GM21423 (cell line): ENCODE results near the gene ZNF423.

Experiments
- ATAC-seq: cut with Tn5 transposase; IDR thresholded peaks from one replicate; pipeline ENCODE4 v1.9.1; 2021; ENCODE audit warnings: mild to moderate bottlenecking, moderate library complexity; ENCODE audit not compliant: unreplicated experiment

Gene ZNF423

GRCh38 chr16:49788986-49789385 lies 66.9 kb downstream of the ZNF423 start:
- ATAC-seq = no peak

- ATAC-seq = no peak
Measured at GRCh38 chr16:49788572-49788971, 67.3 kb downstream of the ZNF423 start.

GRCh38 chr16:49786926-49787557 lies 68.9 kb downstream of the ZNF423 start:
- ATAC-seq = no peak

DNA sequence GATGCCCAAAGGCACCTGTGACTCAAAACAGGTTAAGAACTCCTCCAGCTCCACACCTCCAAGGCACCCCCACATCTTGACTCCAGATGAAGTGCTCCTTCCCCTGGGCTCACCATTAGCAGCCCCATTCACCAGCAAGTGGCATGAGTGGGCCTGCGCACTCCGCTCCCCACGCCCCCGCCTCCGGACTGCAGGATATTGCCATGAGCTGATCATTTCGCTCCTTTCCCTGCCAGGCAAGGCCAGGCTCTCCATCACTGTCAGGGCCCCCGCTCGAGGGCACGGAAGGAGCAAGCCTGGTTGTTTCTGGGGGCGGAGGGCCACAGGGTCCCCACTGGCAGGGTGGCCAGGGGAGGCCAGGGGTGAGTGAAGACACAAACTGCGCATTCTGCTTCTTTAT lies 69.9 kb downstream of the ZNF423 start:
- no peak for ATAC-seq

DNA sequence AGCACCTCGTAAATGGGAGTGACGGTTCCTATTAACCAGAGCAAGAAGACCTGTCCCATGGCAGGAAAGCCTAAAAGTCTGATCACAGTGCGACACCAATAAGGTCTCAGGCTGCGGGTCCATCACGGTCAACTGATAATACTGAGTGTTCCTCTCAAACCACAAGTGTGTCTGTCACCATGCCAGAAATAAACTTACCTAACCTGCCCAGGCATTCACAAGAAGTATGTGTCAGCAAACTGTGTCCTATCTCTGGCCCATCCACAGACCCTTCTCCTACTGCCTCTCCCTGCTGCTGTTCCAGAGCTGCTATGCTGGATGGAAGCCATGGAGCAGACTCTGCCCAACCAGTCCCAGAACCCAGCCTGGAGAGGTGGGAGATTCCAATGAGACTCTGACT lies 73.5 kb downstream of the ZNF423 start:
- ATAC-seq = no peak

- ATAC-seq = no peak
Measured at GRCh38 chr16:49781401-49781800, 74.5 kb downstream of the ZNF423 start.

GRCh38 chr16:49780433-49780832 lies 75.5 kb downstream of the ZNF423 start:
- no peak for ATAC-seq

DNA sequence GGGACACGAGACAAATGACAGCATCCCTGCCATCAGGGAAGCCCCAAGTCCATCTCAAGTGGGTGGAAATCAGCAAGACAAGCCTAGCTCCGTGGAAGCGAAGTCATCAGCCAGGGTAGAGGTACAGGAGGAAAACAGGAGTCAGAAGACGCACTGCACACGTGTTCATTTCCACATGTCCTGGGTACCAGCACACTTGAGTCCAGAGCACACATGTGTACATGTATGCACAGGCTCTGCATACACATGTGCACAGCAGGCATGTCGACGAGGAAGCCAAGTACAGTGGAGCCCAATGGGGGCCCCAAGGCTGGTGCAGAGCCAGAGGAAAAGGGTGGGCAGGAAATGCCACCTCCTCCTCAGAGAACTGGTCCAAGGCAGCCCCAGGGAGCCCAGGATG lies 75.9 kb downstream of the ZNF423 start:
- ATAC-seq = no peak

DNA sequence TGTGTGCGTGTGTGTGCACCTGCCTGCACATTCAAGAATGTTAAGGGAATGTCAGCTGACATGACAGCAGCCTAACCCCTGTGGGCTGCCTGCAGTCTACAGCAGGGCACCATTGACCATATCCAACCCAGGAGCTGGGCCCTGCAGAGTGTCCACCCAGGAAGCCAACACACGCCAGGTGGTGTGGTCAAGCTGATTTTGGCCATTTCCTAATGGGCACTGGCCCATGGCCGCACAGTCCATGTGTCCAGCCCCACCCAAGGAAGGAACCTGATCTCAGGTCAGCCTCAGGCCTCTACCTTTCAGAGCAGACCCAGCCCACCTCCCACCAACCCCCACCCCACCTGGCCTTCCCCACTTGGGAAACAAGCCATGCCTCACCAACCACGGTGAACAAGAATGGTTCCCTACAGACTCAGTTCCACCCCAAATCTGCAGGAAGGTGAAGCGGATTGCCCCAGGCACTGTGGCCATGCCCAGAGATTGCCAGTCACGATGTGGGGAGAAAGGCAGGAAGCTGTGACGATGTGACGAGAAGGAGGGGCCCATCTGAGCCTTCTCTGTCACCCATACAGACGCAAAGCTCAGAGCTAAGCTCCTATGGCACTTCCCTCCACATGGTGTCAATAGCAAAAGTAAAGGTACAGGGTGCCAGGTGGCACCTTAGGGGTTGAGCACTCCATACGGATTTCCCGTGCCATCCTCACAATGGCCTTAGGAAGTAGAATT lies 77.5 kb downstream of the ZNF423 start:
- no peak for ATAC-seq

- ATAC-seq = no peak
Measured at GRCh38 chr16:49776734-49777133, 79.2 kb downstream of the ZNF423 start.

DNA sequence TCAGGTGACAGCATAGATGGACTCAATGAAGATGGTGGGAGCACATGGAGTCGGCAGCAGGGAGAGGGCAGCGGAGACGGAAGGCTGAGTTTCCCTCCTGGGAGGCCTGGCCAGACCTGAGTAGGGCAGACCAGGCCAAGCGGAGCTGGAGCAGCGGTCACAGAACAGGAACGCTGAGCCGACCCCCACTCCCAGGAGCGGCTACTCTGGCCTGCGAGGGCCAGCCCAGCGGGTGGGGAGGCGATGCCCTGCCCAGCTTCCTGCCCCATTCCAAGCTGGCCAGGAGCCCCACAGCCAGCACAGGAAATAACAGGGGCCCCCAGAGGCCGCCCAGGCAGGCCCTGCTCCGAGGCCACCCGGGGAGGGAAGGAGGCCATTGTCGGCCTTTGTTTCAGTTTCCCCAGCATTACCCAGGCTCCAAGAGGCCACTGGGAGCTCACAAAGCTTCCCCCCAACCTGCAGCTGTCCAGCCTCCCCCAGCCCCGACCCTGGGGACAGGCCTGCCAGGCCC lies 79.8 kb downstream of the ZNF423 start:
- ATAC-seq = no peak

DNA sequence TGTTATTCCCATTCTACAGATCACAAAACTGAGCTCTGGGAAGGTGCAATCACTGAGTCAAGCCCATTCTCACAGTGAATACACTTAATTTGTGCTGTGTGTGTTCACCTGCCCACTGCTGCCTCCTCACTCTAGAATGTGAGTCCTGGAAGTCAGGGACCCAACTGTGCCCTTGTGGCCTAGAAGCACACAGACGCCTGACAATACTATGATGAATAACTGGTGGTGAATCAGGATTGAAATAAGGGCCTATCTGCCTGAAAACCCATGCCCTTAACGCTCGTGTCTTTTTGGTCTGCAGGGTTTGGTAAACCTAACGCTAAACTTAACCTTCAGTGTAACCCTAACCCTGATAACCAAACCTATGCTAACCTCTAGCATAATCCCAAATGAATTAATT lies 80.3 kb downstream of the ZNF423 start:
- no peak for ATAC-seq

DNA sequence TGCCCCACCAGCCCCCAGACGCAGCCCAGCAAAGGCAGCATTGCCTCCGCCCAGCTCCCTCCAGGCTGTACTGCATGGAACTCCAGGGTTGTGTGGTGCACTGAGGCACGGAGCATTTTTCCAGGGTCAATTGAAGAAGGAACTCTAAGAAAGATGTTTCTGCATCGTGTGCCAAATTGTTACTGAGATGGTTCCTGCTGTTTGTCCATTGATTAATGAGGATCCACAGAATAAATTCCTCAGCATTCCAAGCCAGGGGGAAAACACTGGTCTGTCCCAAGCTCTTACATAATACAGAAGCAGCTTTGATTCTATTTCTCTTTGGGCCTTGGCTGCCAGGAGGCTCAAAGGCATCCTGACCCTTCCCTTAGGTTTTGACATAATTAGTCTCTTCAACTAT lies 80.9 kb downstream of the ZNF423 start:
- ATAC-seq = no peak

DNA sequence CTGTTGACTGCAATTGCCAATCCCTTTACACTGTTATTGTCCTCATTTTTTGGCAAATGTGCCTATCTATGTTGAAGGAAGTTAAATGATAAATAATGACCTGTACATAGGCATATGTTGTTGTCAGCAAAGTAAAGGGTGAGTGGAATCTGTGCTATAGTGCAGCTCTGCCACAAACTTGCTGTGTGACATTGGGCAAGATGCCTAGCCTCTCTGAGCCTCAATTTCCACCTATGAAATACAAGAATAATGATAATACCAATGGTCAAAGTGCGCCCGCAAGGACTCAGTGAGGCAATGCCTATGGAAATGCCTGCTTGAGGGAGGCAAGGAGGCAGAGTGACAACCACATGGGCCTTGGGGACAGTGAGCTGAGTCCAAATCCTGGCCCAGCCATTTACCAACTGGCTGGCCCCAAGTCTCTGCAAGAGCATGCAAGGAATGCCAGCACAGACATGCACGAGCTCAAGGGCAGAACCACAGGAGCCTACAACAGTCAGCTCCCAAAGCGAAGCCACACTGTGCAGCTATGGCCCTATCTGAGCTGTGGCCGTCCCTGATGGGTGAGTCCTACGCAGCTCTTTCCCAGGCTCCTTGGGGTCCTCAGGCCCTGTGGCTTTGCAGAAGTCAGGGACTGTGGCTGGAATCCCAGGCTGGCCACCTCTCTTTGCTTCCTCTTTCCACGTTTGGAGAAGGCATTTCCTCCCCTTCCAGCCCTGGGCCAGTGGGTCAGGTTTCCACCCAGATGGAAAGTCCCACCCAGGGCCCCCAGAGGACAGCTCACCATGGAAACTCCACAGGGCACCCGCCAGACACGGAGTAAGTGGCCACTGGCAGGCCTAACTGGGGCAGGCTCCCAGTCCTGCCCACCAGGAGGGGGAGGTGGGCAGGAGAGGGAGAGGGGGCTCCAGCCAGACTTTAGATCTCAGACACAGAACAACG lies 82.1 kb downstream of the ZNF423 start:
- no peak for ATAC-seq

- no peak for ATAC-seq
Measured at GRCh38 chr16:49767998-49768397, 87.9 kb downstream of the ZNF423 start.

DNA sequence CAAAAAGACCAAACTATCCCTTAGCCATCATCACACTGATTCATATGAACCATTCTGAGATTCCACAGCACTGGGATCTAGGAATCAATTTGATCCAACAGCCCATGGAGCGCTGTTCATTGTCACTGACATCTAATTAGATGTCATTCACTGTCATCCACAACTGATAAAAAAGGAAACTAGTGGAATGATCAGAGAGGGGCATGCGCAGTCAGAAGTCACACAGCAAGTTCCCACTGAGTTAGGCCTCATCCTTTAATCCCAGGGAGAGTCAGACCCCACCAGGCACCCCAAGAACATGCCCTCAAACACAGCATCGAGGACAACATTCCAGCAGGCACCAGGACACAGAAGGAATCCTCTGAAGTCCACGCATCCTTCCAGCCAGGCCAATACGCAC lies 88.5 kb downstream of the ZNF423 start:
- no peak for ATAC-seq

DNA sequence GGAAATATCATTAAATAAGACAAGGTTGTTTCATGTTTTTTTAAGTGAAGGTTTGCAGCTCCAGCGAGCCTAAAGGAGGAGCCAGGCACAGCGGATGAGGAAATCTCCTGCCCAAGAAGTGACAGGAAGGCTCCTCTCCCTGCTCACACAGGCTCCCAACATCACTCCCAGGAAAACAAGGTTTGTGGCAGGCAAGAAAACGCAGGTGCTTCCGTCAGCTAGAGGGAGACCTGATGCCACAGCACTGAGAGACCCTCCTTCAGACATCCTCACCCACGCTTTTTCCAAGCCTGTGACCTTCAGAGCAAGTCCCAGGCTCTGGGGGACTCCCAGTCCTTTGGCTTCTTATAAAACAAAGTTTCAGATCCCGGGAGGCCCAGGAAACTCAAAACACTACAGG lies 89.7 kb downstream of the ZNF423 start:
- no peak for ATAC-seq

GRCh38 chr16:49763826-49764225 lies 92.1 kb downstream of the ZNF423 start:
- no peak for ATAC-seq

GRCh38 chr16:49760815-49761214 lies 95.1 kb downstream of the ZNF423 start:
- no peak for ATAC-seq

DNA sequence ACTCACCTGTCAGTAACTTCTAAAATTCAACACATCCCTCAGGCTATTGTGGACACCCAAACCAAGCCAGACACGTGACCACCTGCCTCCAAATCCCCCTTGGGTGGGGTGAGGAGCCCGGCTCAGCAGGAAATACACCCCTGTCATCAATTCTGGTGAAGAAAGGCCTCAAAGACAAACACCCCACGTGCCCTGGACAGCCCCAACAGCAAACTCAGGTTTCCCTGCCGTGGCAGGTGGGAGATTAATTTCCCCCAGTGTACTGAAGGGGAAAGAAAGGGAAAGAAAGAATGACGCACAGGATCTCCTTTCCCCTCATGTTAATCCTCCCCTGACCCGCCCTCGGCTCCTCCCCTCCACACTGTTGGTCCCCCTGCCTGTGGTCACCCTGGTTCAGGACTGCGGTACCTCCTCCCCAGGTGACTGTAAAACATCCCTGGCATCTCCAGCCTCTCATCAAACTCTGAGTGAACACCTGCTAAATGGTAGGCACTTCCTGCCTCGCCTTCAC lies 98.3 kb downstream of the ZNF423 start:
- ATAC-seq = no peak
